IMR-90 (cell line): ENCODE data around the gene AMOTL2. TPM values are rescaled to one million over a fixed set of nuclear protein-coding genes. Genes with fewer than 3 reads are reported as not detected.

Experiments
- ATAC-seq: fragments of 200-7000 bp; cut with Tn5 transposase; 2 replicates; pipeline ENCODE4 v1.9.1; 2020; ENCODE audit warnings: low read depth, mild to moderate bottlenecking, moderate library complexity
- BruUV-seq: library from RNA; stranded (reverse); fragments of 400-500 nt; replicated peaks from 2 replicates; lab custom pipeline; 2021; lab: Mats Ljungman, UMichigan
- CTCF ChIA-PET: fragments of 300-600 bp; formaldehyde crosslinking; extraction: SDS; loops from one replicate; lab custom pipeline; 2021; ENCODE audit warnings: antibody characterized with exemption; lab: Yijun Ruan, JAX
- POLR2A ChIA-PET: fragments of 300-600 bp; sonication (Branson Sonifier 250); formaldehyde crosslinking; loops from one replicate; lab custom pipeline; 2022; ENCODE audit warnings: antibody characterized with exemption; ENCODE audit not compliant: unreplicated experiment; lab: Charles Lee
- DNase-seq: peaks from one replicate; pipeline ENCODE4 v3.0.0; 2013
- H2AFZ ChIP-seq: replicated peaks from 2 replicates; pipeline ENCODE3; 2013; ENCODE audit warnings: low read length, mild to moderate bottlenecking; ENCODE audit not compliant: poor library complexity
- H2AK5ac ChIP-seq: 2 replicates; pipeline ENCODE4 v1.6.1; 2013; ENCODE audit warnings: low read depth, low read length, inconsistent platforms
- H2AK9ac ChIP-seq: replicated peaks from 2 replicates; pipeline ENCODE3; 2013; ENCODE audit warnings: mild to moderate bottlenecking, low read depth, low read length, moderate library complexity; ENCODE audit not compliant: poor library complexity
- H2BK120ac ChIP-seq: 2 replicates; pipeline ENCODE4 v1.6.1; 2013; ENCODE audit warnings: low read depth, low read length, inconsistent platforms
- H2BK15ac ChIP-seq: 3 replicates; pipeline ENCODE4 v1.6.1; 2013; ENCODE audit warnings: low read depth, low read length, inconsistent platforms
- H2BK20ac ChIP-seq: 2 replicates; pipeline ENCODE4 v1.6.1; 2013; ENCODE audit warnings: low read depth, mild to moderate bottlenecking, inconsistent platforms, low read length, moderate library complexity
- H2BK5ac ChIP-seq: 2 replicates; pipeline ENCODE4 v1.6.1; 2013; ENCODE audit warnings: mild to moderate bottlenecking, low read depth, low read length, inconsistent platforms; ENCODE audit not compliant: poor library complexity, severe bottlenecking
- H3K14ac ChIP-seq: replicated peaks from 2 replicates; pipeline ENCODE4 v1.6.1; 2013; ENCODE audit warnings: low read depth, low read length, inconsistent platforms
- H3K18ac ChIP-seq: 2 replicates; pipeline ENCODE4 v1.6.1; 2013; ENCODE audit warnings: low read depth, low read length, control low read depth
- H3K23ac ChIP-seq: 2 replicates; pipeline ENCODE4 v1.6.1; 2013; ENCODE audit warnings: low read depth, low read length, inconsistent platforms
- H3K27ac ChIP-seq: 2 replicates; pipeline ENCODE4 v1.5.1; 2013; ENCODE audit warnings: mild to moderate bottlenecking, control low read depth, low read length; ENCODE audit not compliant: insufficient read depth
- H3K27me3 ChIP-seq: 2 replicates; pipeline ENCODE4 v1.6.1; 2013; ENCODE audit warnings: low read length; ENCODE audit not compliant: control insufficient read depth, insufficient read depth
- H3K36me3 ChIP-seq: 2 replicates; pipeline ENCODE4 v1.6.1; 2013; ENCODE audit warnings: low read length, mixed read lengths; ENCODE audit not compliant: control insufficient read depth, insufficient read depth
- H3K4ac ChIP-seq: 2 replicates; pipeline ENCODE4 v1.6.1; 2013; ENCODE audit warnings: low read depth, low read length, inconsistent platforms
- H3K4me1 ChIP-seq: 2 replicates; pipeline ENCODE4 v1.6.1; 2013; ENCODE audit warnings: low read length, mixed read lengths; ENCODE audit not compliant: control insufficient read depth, insufficient read depth
- H3K4me2 ChIP-seq: 2 replicates; pipeline ENCODE4 v1.6.1; 2013; ENCODE audit warnings: low read depth, mild to moderate bottlenecking, control low read depth, low read length, moderate library complexity
- H3K4me3 ChIP-seq: 2 replicates; pipeline ENCODE4 v1.5.1; 2013; ENCODE audit warnings: low read depth, mild to moderate bottlenecking, control low read depth, low read length, moderate library complexity; ENCODE audit not compliant: insufficient read depth
- H3K56ac ChIP-seq: 2 replicates; pipeline ENCODE4 v1.6.1; 2013; ENCODE audit warnings: low read length, inconsistent platforms; ENCODE audit not compliant: insufficient read depth; ENCODE audit errors: extremely low read depth
- H3K79me1 ChIP-seq, 2 experiments: 2 replicates each; pipeline ENCODE4 v1.6.1; 2013; ENCODE audit warnings: low read length in 2 of 2, inconsistent platforms in 1 of 2, low read depth in 1 of 2
- H3K9ac ChIP-seq: 2 replicates; pipeline ENCODE4 v1.6.1; 2013; ENCODE audit warnings: low read depth, low read length, control low read depth
- H3K9me1 ChIP-seq: 2 replicates; pipeline ENCODE4 v1.6.1; 2013; ENCODE audit warnings: low read length, inconsistent platforms; ENCODE audit not compliant: insufficient read depth
- H3K9me3 ChIP-seq: 2 replicates; pipeline ENCODE4 v1.6.1; 2013; ENCODE audit warnings: low read length; ENCODE audit not compliant: control insufficient read depth, insufficient read depth
- H4K20me1 ChIP-seq: 2 replicates; pipeline ENCODE4 v1.6.1; 2013; ENCODE audit warnings: low read length, inconsistent platforms; ENCODE audit not compliant: insufficient read depth
- H4K5ac ChIP-seq: 2 replicates; pipeline ENCODE4 v1.6.1; 2013; ENCODE audit warnings: mild to moderate bottlenecking, low read depth, low read length, control low read depth
- H4K8ac ChIP-seq, 2 experiments: 2 replicates each; pipeline ENCODE4 v1.6.1; 2013; ENCODE audit warnings: low read depth in 2 of 2, low read length in 2 of 2, control low read depth in 1 of 2, inconsistent platforms in 1 of 2
- H4K91ac ChIP-seq: 2 replicates; pipeline ENCODE4 v1.6.1; 2013; ENCODE audit warnings: low read depth, low read length, inconsistent platforms; ENCODE audit not compliant: insufficient read depth
- CTCF ChIP-seq: conservative IDR thresholded peaks from 2 replicates; pipeline ENCODE4 v1.5.1; 2012; ENCODE audit warnings: mild to moderate bottlenecking, low read depth, low read length, improper control_type of control experiment
- FOS ChIP-seq: fragments of 150-350 bp; IDR thresholded peaks from 2 replicates; pipeline ENCODE4 v1.6.1; 2016; ENCODE audit warnings: low read depth, low read length
- NFE2L2 ChIP-seq: fragments of 150-350 bp; IDR thresholded peaks from 2 replicates; pipeline ENCODE4 v1.6.1; 2016; ENCODE audit warnings: low read depth, mild to moderate bottlenecking, low read length
- POLR2A ChIP-seq: IDR thresholded peaks from 2 replicates; pipeline ENCODE4 v1.6.1; 2012; ENCODE audit warnings: mild to moderate bottlenecking, low read depth, low read length
- WGBS, 2 experiments: methylation state at CpG; one replicate each; pipeline versions ENCODE4 v1.1.5 to v1.1.7; 2013; ENCODE audit warnings: missing lambda C conversion rate in 2 of 2; ENCODE audit not compliant: insufficient read length in 1 of 2; ENCODE audit errors: extremely low coverage in 2 of 2; 5-methylcytosine and 5-hydroxymethylcytosine counted together
- dilution Hi-C: fragments of 300-500 bp; cut with HindIII; formaldehyde crosslinking; loops from one replicate; pipeline ENCODE4 v1.14.3; 2018; ENCODE audit warnings: low sequenced_read_pairs; ENCODE audit not compliant: unreplicated experiment
- in situ Hi-C: fragments of 300-500 bp; cut with MboI; formaldehyde crosslinking; loops from 3 replicates; pipeline ENCODE4 v1.14.3; 2019; ENCODE audit warnings: low sequenced_read_pairs, inconsistent platforms, mixed read lengths
- intact Hi-C: fragments of 100-400 bp; cut with micrococcal nuclease; formaldehyde crosslinking; loops from 2 replicates; pipeline ENCODE4 v1.10.0; 2022
- polyA plus RNA-seq, 3 experiments: library from polyadenylated mRNA; depleted of rRNA; stranded (reverse); fragments of >200 nt; gene quantifications; 2 replicates each; pipeline ENCODE4 v1.2.3, GENCODE V29; 2012; ENCODE audit warnings: low replicate concordance in 1 of 3
- total RNA-seq: library from RNA; depleted of rRNA; stranded (reverse); fragments of >200 nt; gene quantifications from 2 replicates; pipeline ENCODE4 v1.2.3, GENCODE V29; 2012

Gene AMOTL2
- total and polyA plus RNA-seq, 2 of the 4 experiments (the other 2 are of a cell fraction), result 162 to 176 TPM

- no peaks in the 10 kb centered on the region for H3K9me3 ChIP-seq
- ATAC-seq, result no peak
- peak overlapping the region; percentile 78 for H2AK9ac ChIP-seq
- peaks cover 5 to 63% of the 10 kb centered on the region in 2 experiments; a peak in 3 of 4 replicates for H3K79me1 ChIP-seq
- H3K36me3 ChIP-seq, result peaks cover 72% of the 10 kb centered on the region
- dilution Hi-C loops (no loop called here), in situ Hi-C loops (no loop called here), intact Hi-C loops (loop anchor here (5.0 kb wide), 1 partner anchor 77 kb away; no protein-coding TSS in a partner anchor)
- peak overlapping the region; percentile 46 for H3K9ac ChIP-seq
- WGBS, 2 experiments, result 100% methylated on average over 1 of the region's 2 CpGs; no CpG with 5 or more reads in 1 of the 2 experiments
- peak overlapping the region; percentile 66 for H3K4me2 ChIP-seq
- H2BK120ac ChIP-seq, result peak overlapping the region; percentile 20; the same call in 1 of the 2 replicates
- no peak overlapping the region for H2BK15ac ChIP-seq
- peak overlapping the region; percentile 62; the same call in 1 of the 2 replicates for H3K56ac ChIP-seq
- H3K27me3 ChIP-seq, result no peaks in the 10 kb centered on the region
- H4K5ac ChIP-seq, result peak overlapping the region; percentile 53; the same call in 1 of the 2 replicates
- H3K4me1 ChIP-seq, result peaks cover 62% of the 10 kb centered on the region
- peaks cover 13% of the 10 kb centered on the region for H3K9me1 ChIP-seq
- CTCF ChIA-PET, result interaction anchor here (0.8 to 1.1 kb wide), 2 partner anchors 58 to 61 kb away, joined by 3 read pairs; no protein-coding TSS in a partner anchor
- H3K14ac ChIP-seq, result peak overlapping the region; percentile 62
- peak overlapping the region; percentile 59 for H3K4ac ChIP-seq
- H2AK5ac ChIP-seq, result peak overlapping the region; percentile 56; the same call in 1 of the 2 replicates
- peak overlapping the region; percentile 84 for H2BK5ac ChIP-seq
- no TSS peak for BruUV-seq
- peak overlapping the region; percentile 25; the same call in 1 of the 2 replicates for H4K91ac ChIP-seq
- POLR2A ChIA-PET, result interaction anchor here (0.7 to 2.1 kb wide), 4 partner anchors 12 to 113 kb away, joined by 3 to 11 read pairs (median 5); no protein-coding TSS in a partner anchor
- H3K4me3 ChIP-seq, result no peak overlapping the region
- H2BK20ac ChIP-seq, result no peak overlapping the region
- peak overlapping the region; percentile 90 for H3K23ac ChIP-seq
- TF ChIP-seq CTCF (no peak), FOS (no peak), NFE2L2 (no peak), POLR2A (peak; percentile 56)
- peak overlapping the region; percentile 99 for H3K27ac ChIP-seq
- peaks cover 88% of the 10 kb centered on the region for H4K20me1 ChIP-seq
- peak overlapping the region; percentile 24 for H2AFZ ChIP-seq
- peak overlapping the region; percentile 55; the same call in 1 of the 2 replicates for H3K18ac ChIP-seq
- DNase-seq, result no peak
- H4K8ac ChIP-seq, result peak overlapping the region; percentile 40 to 47; a peak in 3 of 4 replicates
Measured at GRCh38 chr3:134369861-134370596, 4.2 kb downstream of the AMOTL2 start.
